H1 (cell line): ENCODE measurements around the gene FBLIM1. TPM values are rescaled to one million over a fixed set of nuclear protein-coding genes. Genes with fewer than 3 reads are reported as not detected.

Experiments
- CTCF ChIA-PET: fragments of 300-600 bp; sonication (Branson Sonifier 250); formaldehyde crosslinking; loops from one replicate; lab custom pipeline; 2021; ENCODE audit not compliant: partially characterized antibody; lab: Charles Lee
- POLR2A ChIA-PET: fragments of 300-600 bp; sonication (Branson Sonifier 250); formaldehyde crosslinking; loops from one replicate; lab custom pipeline; 2021; ENCODE audit warnings: inconsistent platforms; ENCODE audit not compliant: partially characterized antibody; lab: Charles Lee
- DNase-seq, 2 experiments: peaks; one replicate each; pipeline versions ENCODE4 v3.0.0 to v3.0.0-alpha.2; 2010 to 2022; ENCODE audit warnings: low spot score in 2 of 2, low read depth in 1 of 2, mixed read lengths in 1 of 2
- FAIRE-seq: peaks from 2 replicates; lab custom pipeline; 2011; peaks lifted over from hg19 to GRCh38; lab: Jason Lieb, UNC
- H2AFZ ChIP-seq: 2 replicates; pipeline ENCODE4 v1.8.1; 2012; ENCODE audit warnings: low read length, inconsistent platforms
- H2AK5ac ChIP-seq: 2 replicates; pipeline ENCODE4 v1.6.1; 2013; ENCODE audit warnings: low read depth, low read length
- H2BK120ac ChIP-seq: replicated peaks from 2 replicates; pipeline ENCODE3; 2013; ENCODE audit warnings: low read depth, low read length, inconsistent platforms
- H2BK12ac ChIP-seq: 2 replicates; pipeline ENCODE4 v1.6.1; 2013; ENCODE audit warnings: low read depth, low read length
- H2BK15ac ChIP-seq: 2 replicates; pipeline ENCODE4 v1.6.1; 2013; ENCODE audit warnings: low read length
- H2BK20ac ChIP-seq: 2 replicates; pipeline ENCODE4 v1.6.1; 2013; ENCODE audit warnings: low read length
- H2BK5ac ChIP-seq: 2 replicates; pipeline ENCODE4 v1.6.1; 2013; ENCODE audit warnings: low read depth, low read length
- H3K14ac ChIP-seq: 2 replicates; pipeline ENCODE4 v1.6.1; 2013; ENCODE audit warnings: inconsistent platforms; ENCODE audit not compliant: insufficient read length
- H3K18ac ChIP-seq: 2 replicates; pipeline ENCODE4 v1.6.1; 2013; ENCODE audit warnings: low read length; ENCODE audit errors: extremely low read depth
- H3K23ac ChIP-seq: 2 replicates; pipeline ENCODE4 v1.6.1; 2013; ENCODE audit warnings: inconsistent platforms; ENCODE audit not compliant: insufficient read length
- H3K23me2 ChIP-seq: 2 replicates; pipeline ENCODE4 v1.6.1; 2013; ENCODE audit warnings: low read depth, low read length
- H3K27ac ChIP-seq: 2 replicates; pipeline ENCODE4 v1.6.1; 2011; ENCODE audit warnings: low read depth, low read length, inconsistent platforms
- H3K27me3 ChIP-seq, 4 experiments: replicated peaks in 1 of 4; 1 replicate in 1 of 4; 2 replicates in 3 of 4; pipeline versions ENCODE4 v1.6.1 to v1.8.1; 2011 to 2013; ENCODE audit warnings: low read length in 3 of 4, mild to moderate bottlenecking in 3 of 4, inconsistent platforms in 2 of 4, mixed read lengths in 2 of 4, moderate library complexity in 1 of 4; ENCODE audit not compliant: control insufficient read depth in 3 of 4, insufficient read depth in 3 of 4; ENCODE audit errors: extremely low read depth in 1 of 4
- H3K36me3 ChIP-seq, 4 experiments: 2 replicates each; pipeline versions ENCODE4 v1.6.1 to v1.8.1; 2011 to 2013; ENCODE audit warnings: mild to moderate bottlenecking in 4 of 4, low read length in 3 of 4, moderate library complexity in 2 of 4, control low read depth in 1 of 4, inconsistent platforms in 1 of 4; ENCODE audit not compliant: insufficient read depth in 4 of 4, control insufficient read depth in 2 of 4
- H3K4ac ChIP-seq: replicated peaks from 2 replicates; pipeline ENCODE3; 2013; ENCODE audit warnings: low read length, low read depth, mixed read lengths, inconsistent platforms; ENCODE audit not compliant: insufficient read length
- H3K4me1 ChIP-seq, 4 experiments: replicated peaks in 1 of 4; 1 replicate in 1 of 4; 2 replicates in 3 of 4; pipeline versions ENCODE4 v1.6.1 to v1.8.1; 2011 to 2013; ENCODE audit warnings: low read length in 3 of 4, inconsistent platforms in 2 of 4, mixed read lengths in 1 of 4; ENCODE audit not compliant: insufficient read depth in 4 of 4, control insufficient read depth in 3 of 4
- H3K4me2 ChIP-seq, 2 experiments: 2 replicates each; pipeline versions ENCODE4 v1.6.1 to v1.8.1; 2011 to 2013; ENCODE audit warnings: low read depth in 2 of 2, low read length in 2 of 2, control low read depth in 1 of 2, inconsistent platforms in 1 of 2, mild to moderate bottlenecking in 1 of 2; ENCODE audit not compliant: insufficient read depth in 1 of 2
- H3K4me3 ChIP-seq, 4 experiments: fragments of 200-600, 300-600 bp in 1 of 4; sonication (generic), shearing (Covaris generic), sonication (Bioruptor Twin) in 1 of 4; 2 replicates each; pipeline versions ENCODE4 v1.5.1 to v1.8.1; 2011 to 2016; ENCODE audit warnings: low read length in 4 of 4, low read depth in 3 of 4, control low read depth in 2 of 4, inconsistent platforms in 2 of 4, mild to moderate bottlenecking in 2 of 4, mixed read lengths in 1 of 4, moderate library complexity in 1 of 4; ENCODE audit not compliant: insufficient read depth in 2 of 4; ENCODE audit errors: extremely low read depth in 1 of 4
- H3K56ac ChIP-seq: replicated peaks from 2 replicates; pipeline ENCODE3; 2013; ENCODE audit warnings: low read depth, mild to moderate bottlenecking, mixed read lengths, low read length, inconsistent platforms; ENCODE audit not compliant: insufficient read length
- H3K79me1 ChIP-seq: 2 replicates; pipeline ENCODE4 v1.6.1; 2013; ENCODE audit warnings: low read depth, low read length, control low read depth
- H3K79me2 ChIP-seq, 2 experiments: 2 replicates each; pipeline versions ENCODE4 v1.6.1 to v1.8.1; 2012 to 2013; ENCODE audit warnings: low read length in 2 of 2, mild to moderate bottlenecking in 2 of 2, inconsistent platforms in 1 of 2; ENCODE audit not compliant: insufficient read depth in 2 of 2, control insufficient read depth in 1 of 2
- H3K9ac ChIP-seq, 4 experiments: replicated peaks in 1 of 4; 1 replicate in 1 of 4; 2 replicates in 3 of 4; pipeline versions ENCODE4 v1.6.1 to v1.8.1; 2011 to 2013; ENCODE audit warnings: low read depth in 3 of 4, low read length in 3 of 4, control low read depth in 2 of 4, mild to moderate bottlenecking in 2 of 4, moderate library complexity in 2 of 4, inconsistent platforms in 1 of 4; ENCODE audit errors: extremely low read depth in 1 of 4
- H3K9me3 ChIP-seq, 2 experiments: 2 replicates each; pipeline versions ENCODE4 v1.6.1 to v1.8.1; 2012 to 2013; ENCODE audit warnings: mild to moderate bottlenecking in 2 of 2, moderate library complexity in 2 of 2, control low read depth in 1 of 2, inconsistent platforms in 1 of 2, low read depth in 1 of 2, low read length in 1 of 2, mixed read lengths in 1 of 2; ENCODE audit not compliant: insufficient read depth in 2 of 2
- H4K20me1 ChIP-seq, 2 experiments: replicated peaks in 1 of 2; 2 replicates each; pipeline versions ENCODE3 to v1.8.1; 2011 to 2013; ENCODE audit warnings: inconsistent platforms in 2 of 2, low read length in 2 of 2, mild to moderate bottlenecking in 1 of 2; ENCODE audit not compliant: insufficient read depth in 2 of 2, control insufficient read depth in 1 of 2
- H4K5ac ChIP-seq: 2 replicates; pipeline ENCODE4 v1.6.1; 2013; ENCODE audit warnings: low read length, low read depth, mixed read lengths, inconsistent platforms; ENCODE audit not compliant: insufficient read length
- H4K8ac ChIP-seq: 2 replicates; pipeline ENCODE4 v1.8.0; 2013; ENCODE audit warnings: mild to moderate bottlenecking, moderate library complexity, low read length, inconsistent platforms; ENCODE audit not compliant: insufficient read depth; ENCODE audit errors: extremely low read depth
- H4K91ac ChIP-seq: replicated peaks from 2 replicates; pipeline ENCODE3; 2013; ENCODE audit warnings: low read length, mixed read lengths, inconsistent platforms; ENCODE audit not compliant: insufficient read length
- CEBPB ChIP-seq: IDR thresholded peaks from 2 replicates; pipeline ENCODE4 v1.6.1; 2012; ENCODE audit warnings: low read depth, low read length
- E2F6 ChIP-seq: IDR thresholded peaks from 2 replicates; pipeline ENCODE4 v1.6.1; 2012; ENCODE audit warnings: inconsistent platforms
- EGR1 ChIP-seq: IDR thresholded peaks from 2 replicates; pipeline ENCODE4 v1.6.1; 2011; ENCODE audit warnings: low read depth, low read length, borderline replicate concordance
- POLR2A ChIP-seq, 2 experiments: IDR thresholded peaks; 1 replicate in 1 of 2; 2 replicates in 1 of 2; pipeline ENCODE4 v1.6.1; 2011; ENCODE audit warnings: low read depth in 2 of 2, low read length in 2 of 2, mild to moderate bottlenecking in 2 of 2; ENCODE audit errors: control extremely low read depth in 1 of 2
- SP2 ChIP-seq: IDR thresholded peaks from 2 replicates; pipeline ENCODE4 v1.6.1; 2012; ENCODE audit warnings: mild to moderate bottlenecking, low read length, inconsistent platforms
- WGBS, 2 experiments: shearing (Covaris generic) in 1 of 2; methylation state at CpG; one replicate each; pipeline versions ENCODE4 v1.1.6 to v1.1.7; 2013 to 2015; ENCODE audit warnings: low lambda C conversion rate in 2 of 2, mixed read lengths in 2 of 2, inconsistent platforms in 1 of 2, low coverage in 1 of 2, missing lambda C conversion rate in 1 of 2; ENCODE audit not compliant: insufficient replicate concordance in 2 of 2, insufficient coverage in 1 of 2, insufficient read length in 1 of 2; ENCODE audit errors: extremely low coverage in 1 of 2, missing lambda C conversion rate in 1 of 2; 5-methylcytosine and 5-hydroxymethylcytosine counted together
- polyA plus RNA-seq, 7 experiments: library from polyadenylated mRNA; depleted of rRNA in 3 of 7; stranded (reverse) in 5 of 7; unstranded in 2 of 7; fragments of >200 nt in 5 of 7; fragments of 200-250 nt in 2 of 7; gene quantifications; 1 replicate in 5 of 7; 2 replicates in 1 of 7; 4 replicates in 1 of 7; pipeline versions ENCODE4 v1.2.1 to v1.2.3, GENCODE V29; 2011 to 2013; ENCODE audit warnings: missing spikeins in 2 of 7, mixed read lengths in 2 of 7
- total RNA-seq: library from RNA; stranded (reverse); fragmentation: NEBNext Ultra II Directional; extraction: Animal tissue kit (Norgen Biotek cat#: 25700); gene quantifications from 2 replicates; pipeline ENCODE4 v1.2.1, GENCODE V29; 2021

Gene FBLIM1
- total and polyA plus RNA-seq, 2 of the 8 experiments (the other 6 are each of a cell fraction or from before 2014, with no cell fraction given) = 66.6 to 66.7 TPM

- WGBS, 2 experiments = 88% methylated on average over 10 of the region's 10 CpGs; no CpG with 5 or more reads in 1 of the 2 experiments
- Histone ChIP-seq H2BK5ac (no peak overlapping the region), H3K9me3 (no peaks in the 10 kb centered on the region), H3K27ac (no peak overlapping the region), H3K4ac (no peak overlapping the region), H3K4me1 (peaks cover 14 to 31% (median 27%) of the 10 kb centered on the region in 4 experiments), H3K4me2 (no peak overlapping the region), H3K79me1 (no peaks in the 10 kb centered on the region; the same call in 1 of the 2 replicates), H3K79me2 (no peaks in the 10 kb centered on the region), H2AFZ (no peak overlapping the region), H3K27me3 (no peaks in the 10 kb centered on the region), H3K4me3 (no peak overlapping the region), H4K8ac (0 out of 2 replicates have a peak overlapping the region, but pooled peaks have one; percentile 16), H3K23me2 (peaks cover 7% of the 10 kb centered on the region; the same call in 1 of the 2 replicates), H4K20me1 (no peaks in the 10 kb centered on the region), H2BK15ac (no peak overlapping the region), H3K18ac (no peak overlapping the region), H2BK120ac (no peak overlapping the region), H2BK20ac (no peak overlapping the region), H2BK12ac (no peak overlapping the region), H3K9ac (no peak overlapping the region), H3K23ac (no peak overlapping the region), H4K5ac (no peak overlapping the region), H3K36me3 (no peaks in the 10 kb centered on the region), H3K56ac (no peak overlapping the region), H2AK5ac (0 out of 2 replicates have a peak overlapping the region, but pooled peaks have one; percentile 65), H4K91ac (no peak overlapping the region), H3K14ac (no peak overlapping the region)
- FAIRE-seq (no peak), DNase-seq (no peak)
- ChIA-PET CTCF (no interaction called here), POLR2A (no interaction called here)
- TF ChIP-seq POLR2A (IDR thresholded peaks at IDR 0.05; ENCODE audit: control extremely low read depth in 1 of 2, low read depth in 2 of 2, low read length in 2 of 2) = no peak
- TF ChIP-seq E2F6 = no peak
- TF ChIP-seq EGR1 = no peak
- TF ChIP-seq CEBPB = no peak
- no peak for TF ChIP-seq SP2
Observed at GRCh38 chr1:15753776-15754175, 4.8 kb upstream of the FBLIM1 start.
